OCI-M2 (cell line): ENCODE results near the gene HEXIM2.
A peak's percentile ranks its signal among the peaks of the same experiment; 100 is the strongest.

Experiments used
- DNase-seq: peaks from one replicate; lab custom pipeline; 2025; ENCODE audit not compliant: unreplicated experiment; lab: John Stamatoyannopoulos, UW

The HEXIM2 gene

DNA sequence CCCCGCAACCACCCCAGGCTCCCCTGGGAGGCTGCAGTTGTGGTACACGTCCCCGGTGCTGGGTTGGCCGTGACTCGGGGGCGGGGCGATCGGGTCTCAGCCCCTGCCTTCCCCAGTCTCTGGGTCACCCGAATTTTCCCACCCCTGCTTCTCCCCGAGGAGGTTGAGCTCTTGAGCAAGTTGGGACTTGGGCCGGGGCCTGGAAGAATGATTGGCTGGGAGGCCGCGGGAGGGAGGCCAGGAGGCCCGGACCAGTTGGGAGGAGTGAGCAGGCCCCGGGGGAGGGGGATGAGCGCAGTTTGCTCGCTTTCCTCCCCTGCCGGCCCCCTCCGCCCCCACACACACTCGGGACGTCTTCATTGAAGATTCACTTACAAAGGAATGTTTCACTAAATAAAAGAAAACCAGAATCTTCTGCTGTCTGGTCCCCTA, 17.9 kb upstream of the HEXIM2 start:
- DNase-seq = no peak

DNA sequence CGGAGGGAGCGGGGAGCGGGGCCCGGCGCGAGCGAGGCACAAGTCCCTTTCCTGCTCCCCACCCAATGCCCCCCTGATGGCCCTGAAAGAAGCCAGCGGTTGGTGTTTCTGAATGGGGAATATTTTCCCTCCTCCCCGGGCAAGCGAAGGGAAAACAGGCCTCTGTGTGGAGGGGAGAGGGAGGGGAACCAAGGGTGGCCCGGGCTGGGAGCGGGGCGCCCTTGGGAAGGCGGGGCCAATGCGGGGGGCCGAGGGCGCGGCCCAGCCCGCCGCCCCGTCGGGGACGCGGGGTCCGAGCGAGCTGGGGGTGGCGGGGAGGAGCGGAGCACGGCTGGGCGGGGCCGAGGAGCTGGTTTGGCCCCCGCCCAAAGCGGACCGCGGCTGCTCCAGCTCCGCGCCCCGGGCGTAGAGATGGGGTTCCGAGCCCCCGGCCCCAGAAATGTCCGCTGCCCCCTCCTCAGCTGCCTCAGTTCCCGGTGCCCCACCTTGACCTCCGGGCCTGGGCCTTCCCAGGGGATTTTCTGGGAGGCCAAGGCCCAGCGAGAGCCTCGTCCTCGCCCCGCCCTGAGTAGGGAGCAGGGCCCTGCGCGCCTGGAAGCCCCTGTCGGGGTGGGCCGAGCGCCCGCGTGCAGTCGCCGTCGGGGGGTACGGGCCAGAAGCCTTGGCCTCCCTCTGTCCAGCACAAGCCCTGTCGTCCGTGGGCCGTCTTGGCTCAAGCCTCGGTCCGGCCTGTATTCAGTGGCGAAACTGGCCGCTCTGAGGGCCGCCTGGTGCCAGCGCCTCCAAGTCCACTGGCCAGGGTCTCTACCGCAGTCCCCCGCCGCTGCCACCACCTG, 17.3 kb upstream of the HEXIM2 start:
- DNase-seq = no peak

DNA sequence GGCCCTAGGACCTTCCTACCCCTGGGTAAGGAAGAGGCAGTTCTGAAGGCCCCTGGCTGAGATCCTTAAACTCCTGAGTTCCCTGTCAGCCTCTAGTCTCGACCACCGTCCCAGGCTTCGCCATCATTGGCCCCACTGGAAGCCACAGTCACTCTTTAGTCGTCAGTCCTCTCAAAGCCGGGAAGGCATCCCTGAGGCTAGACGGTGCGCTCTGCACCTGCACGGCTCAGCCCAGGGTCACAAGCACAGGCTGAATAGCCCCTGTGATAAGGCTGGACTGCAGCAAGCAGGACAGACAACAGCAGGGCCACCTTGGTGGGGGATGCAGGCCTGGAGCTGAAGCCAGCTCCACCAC, 16.7 kb upstream of the HEXIM2 start:
- no peak for DNase-seq

DNA sequence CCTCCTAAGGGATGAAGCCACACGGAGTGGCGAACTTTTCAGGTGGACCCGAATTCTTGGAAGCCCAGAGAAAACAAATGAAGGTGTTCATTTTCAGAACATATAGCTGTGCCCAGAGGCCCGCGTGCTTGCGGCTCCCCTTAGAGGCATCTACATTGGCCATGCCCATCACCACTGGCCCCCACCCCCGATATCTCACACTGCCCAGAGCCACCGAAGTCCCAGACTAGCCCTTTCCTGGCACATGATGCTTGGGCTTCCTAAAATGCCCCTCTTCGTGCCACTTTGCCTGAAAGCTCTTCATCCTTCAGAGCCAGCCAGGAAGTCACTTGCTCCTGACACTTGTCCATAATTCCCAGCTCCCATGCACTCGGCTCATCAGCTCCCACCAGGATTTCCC, 15.5 kb upstream of the HEXIM2 start:
- DNase-seq = no peak

DNA sequence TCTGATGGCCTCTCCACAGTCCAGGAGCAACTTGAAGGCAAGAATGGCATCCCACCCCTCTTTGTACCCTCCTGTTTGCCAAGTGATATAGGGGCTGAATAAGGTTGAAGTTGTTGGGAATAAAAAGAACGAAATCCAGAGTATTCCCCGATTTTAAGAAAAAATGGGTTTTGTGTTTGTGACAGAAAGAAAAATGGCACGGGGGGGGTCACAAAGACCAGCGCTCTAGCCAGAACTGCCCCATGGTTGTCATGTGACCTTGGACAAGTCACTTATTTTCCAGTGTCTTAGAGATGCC, 15.1 kb upstream of the HEXIM2 start:
- DNase-seq = no peak

GRCh38 chr17:45146890-45147580, 14.6 kb upstream of the HEXIM2 start:
- no peak for DNase-seq

DNA sequence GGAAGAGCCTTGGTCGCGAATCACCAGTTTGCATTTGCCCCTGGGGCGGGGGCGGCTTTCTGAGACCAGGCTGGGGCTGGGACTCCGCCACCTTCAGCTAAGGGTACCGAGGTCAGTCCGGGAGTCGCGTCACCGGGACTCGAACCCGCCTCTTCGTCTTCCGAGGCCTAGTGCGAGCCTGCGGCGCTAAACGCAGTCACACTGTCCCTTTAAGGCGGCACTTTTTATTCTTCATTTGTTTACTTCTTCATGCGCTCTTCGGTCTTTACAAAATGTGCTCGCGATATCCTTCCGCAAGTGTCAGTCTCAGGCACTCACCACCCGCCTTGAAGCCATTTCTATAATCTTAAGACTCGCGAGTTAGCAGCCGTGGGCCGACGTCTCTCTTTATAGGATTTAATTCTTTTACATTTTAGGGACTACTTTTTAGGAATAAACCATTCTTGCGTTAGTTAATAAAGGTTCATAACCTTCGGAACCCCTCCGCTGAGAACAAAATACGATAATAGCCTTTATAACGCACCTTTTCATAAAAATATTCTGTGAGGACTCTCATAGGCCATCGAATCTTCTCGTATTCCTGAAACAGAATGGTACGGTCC, 14.0 kb upstream of the HEXIM2 start:
- no peak for DNase-seq

DNA sequence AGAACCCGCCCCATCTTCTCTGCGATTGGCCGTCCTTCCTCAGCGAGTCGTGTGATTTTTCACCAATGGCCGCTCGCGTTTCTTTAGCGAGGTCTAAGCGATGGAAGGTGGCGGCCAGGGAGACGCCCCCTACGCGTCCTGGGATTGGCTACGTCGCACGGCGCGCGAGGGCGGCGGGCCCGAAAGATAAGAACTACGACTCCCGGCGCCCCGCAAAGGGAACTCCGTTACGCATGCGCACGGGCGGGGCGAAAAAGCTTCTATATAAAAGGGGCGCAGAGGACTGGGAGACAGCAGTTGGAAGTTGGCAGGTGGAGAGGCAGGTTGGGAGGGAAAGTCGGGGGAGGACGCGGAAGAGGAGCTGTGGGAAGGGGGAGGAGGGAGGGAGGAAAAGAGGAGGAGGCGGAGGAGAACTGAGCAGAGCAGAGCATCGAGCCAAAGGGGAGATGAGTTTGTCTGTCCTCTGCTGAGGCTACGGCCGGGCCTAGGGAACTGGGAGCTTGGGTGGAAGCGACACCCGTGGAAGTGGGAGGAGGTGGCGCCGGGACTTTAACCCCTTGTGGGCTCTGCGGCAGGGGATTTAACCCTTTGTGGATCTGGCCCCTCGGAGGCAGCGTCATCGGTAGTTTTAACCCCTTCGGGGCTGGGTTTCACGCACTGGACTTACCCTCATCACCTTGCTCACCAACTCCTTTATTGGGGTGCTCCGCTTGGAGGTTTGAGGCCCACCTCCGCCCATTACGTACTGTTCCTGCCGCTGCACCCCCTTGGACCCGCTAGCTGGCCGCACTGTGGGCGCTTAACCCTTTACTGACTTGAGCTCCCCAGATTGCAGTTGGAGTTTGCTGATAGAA, 13.3 kb upstream of the HEXIM2 start, which contains the start of gene HEXIM1:
TSS of gene HEXIM1 (plus strand) at position 293 of the 854 bp plus-strand sequence. CDS start 716 bp downstream, outside the sequence.
- peak; percentile 65 for DNase-seq

DNA sequence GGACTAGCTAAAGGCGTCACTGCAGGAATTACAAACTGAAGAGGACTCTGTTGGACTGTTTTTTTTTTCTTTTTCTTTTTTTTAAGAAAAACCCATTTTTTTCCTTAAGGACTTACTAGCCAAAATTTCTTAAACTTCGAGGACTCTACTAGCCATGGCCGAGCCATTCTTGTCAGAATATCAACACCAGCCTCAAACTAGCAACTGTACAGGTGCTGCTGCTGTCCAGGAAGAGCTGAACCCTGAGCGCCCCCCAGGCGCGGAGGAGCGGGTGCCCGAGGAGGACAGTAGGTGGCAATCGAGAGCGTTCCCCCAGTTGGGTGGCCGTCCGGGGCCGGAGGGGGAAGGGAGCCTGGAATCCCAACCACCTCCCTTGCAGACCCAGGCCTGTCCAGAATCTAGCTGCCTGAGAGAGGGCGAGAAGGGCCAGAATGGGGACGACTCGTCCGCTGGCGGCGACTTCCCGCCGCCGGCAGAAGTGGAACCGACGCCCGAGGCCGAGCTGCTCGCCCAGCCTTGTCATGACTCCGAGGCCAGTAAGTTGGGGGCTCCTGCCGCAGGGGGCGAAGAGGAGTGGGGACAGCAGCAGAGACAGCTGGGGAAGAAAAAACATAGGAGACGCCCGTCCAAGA, 12.5 kb upstream of the HEXIM2 start:
- peak; percentile 52 for DNase-seq

DNA sequence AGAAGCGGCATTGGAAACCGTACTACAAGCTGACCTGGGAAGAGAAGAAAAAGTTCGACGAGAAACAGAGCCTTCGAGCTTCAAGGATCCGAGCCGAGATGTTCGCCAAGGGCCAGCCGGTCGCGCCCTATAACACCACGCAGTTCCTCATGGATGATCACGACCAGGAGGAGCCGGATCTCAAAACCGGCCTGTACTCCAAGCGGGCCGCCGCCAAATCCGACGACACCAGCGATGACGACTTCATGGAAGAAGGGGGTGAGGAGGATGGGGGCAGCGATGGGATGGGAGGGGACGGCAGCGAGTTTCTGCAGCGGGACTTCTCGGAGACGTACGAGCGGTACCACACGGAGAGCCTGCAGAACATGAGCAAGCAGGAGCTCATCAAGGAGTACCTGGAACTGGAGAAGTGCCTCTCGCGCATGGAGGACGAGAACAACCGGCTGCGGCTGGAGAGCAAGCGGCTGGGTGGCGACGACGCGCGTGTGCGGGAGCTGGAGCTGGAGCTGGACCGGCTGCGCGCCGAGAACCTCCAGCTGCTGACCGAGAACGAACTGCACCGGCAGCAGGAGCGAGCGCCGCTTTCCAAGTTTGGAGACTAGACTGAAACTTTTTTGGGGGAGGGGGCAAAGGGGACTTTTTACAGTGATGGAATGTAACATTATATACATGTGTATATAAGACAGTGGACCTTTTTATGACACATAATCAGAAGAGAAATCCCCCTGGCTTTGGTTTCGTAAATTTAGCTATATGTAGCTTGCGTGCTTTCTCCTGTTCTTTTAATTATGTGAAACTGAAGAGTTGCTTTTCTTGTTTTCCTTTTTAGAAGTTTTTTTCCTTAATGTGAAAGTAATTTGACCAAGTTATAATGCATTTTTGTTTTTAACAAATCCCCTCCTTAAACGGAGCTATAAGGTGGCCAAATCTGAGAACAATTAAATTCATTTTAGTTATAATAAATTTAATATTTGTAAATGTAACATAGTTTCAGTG, 11.7 kb upstream of the HEXIM2 start:
- DNase-seq = no peak

GRCh38 chr17:45150911-45151809, 10.5 kb upstream of the HEXIM2 start:
- no peak for DNase-seq

DNA sequence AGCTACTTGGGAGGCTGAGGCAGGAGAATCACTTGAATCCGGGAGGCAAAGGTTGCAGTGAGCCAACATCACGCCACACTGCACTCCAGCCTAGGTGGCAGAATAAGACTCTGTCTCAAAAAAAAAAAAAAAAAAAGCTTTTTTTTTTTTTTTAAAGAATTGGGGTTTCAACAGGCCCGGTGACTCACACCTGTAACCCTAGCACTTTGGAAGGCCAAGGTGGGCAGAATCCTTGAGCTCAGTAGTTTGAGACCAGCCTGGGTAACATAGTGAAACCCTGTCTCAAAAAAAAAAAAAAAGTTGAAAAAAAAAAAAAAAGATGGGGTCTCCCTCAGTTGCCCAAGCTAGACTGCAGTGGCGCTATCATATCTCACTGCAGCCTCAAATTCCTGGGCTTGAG, 6.6 kb upstream of the HEXIM2 start:
- no peak for DNase-seq

GRCh38 chr17:45155483-45155882, 6.2 kb upstream of the HEXIM2 start:
- no peak for DNase-seq

GRCh38 chr17:45156242-45156641, 5.4 kb upstream of the HEXIM2 start:
- DNase-seq = no peak

DNA sequence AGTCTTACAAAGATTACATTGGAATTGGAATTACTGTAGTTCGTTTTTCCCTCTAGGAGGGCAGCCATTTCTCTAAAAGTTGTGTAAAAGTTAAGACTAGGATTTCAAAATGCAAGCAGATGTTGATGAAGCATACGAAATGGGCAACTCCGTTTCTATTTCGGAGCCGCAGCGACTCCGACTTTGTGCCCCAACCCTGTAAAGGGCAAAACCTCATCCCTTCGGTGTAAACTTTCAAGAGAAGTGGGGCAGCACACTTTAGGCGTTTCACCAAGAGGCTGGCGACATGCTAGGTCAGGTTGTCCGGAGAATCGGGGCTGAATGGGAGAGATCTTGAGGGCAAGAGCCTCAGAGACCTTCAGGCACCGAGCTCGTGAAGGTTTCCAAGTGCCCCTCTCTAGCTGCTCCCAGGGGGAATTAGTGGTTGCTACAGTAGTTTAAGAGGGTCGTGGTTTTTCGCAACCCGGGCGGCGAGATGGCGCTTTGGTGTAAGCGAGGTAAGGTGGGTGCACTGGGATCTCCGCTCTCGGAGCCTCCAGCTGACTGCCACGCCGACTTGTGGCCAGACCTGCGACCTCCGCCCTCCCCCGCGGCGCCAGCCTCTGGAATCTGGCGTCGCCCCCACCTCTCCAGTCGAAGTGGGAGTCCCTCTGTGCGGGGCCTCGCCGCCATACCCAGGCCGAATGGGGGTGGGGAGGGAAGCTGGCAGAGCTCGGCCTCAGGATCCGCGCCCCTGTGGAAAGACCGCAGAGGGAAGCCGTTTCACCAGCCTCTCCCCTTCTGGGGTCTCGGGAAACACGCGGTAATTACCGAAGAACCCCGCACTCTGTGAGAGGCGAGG, 1.0 kb upstream of the HEXIM2 start:
- DNase-seq = no peak

DNA sequence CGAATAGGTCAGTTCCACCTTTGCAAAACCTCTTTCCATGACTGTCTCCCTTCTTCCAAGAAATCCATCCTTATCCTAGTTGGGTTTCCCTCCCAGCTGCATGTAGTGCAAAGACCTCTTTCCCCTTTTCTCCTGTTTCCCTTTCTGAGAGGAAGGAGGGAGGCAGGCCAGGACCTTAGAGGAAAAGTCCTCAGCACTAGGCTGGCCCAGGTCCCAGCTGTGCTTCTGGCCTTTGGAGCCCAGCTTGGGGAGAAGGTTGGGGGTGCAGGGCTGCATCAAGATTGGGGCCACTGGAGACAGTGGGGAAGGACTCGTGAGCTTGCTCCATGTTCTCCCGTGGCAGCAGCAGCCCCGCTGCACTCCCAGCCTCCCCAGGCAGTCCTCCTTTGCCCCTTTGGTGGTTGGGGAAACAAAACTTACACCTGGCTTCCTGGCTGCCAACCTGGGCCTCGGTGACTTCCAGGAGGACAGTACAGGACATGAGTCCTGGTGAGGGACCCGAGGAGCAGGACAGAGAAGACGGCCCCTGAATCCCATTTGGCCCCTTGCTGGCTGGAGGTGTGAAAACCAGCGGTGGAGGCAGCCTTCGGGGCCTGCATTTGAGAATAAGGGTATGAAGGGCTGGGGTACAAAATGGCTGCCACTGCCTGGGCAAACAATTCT, 481 bp downstream of the HEXIM2 start:
- no peak for DNase-seq

- DNase-seq = no peak
Observed at GRCh38 chr17:45164734-45165269, 3.1 kb downstream of the HEXIM2 start.
